GM06990 (cell line): Measurements from ENCODE around the gene MAGI2.

ENCODE experiments used
- DNase-seq: peaks from one replicate; pipeline ENCODE4 v3.0.0-alpha.2; 2011; ENCODE audit not compliant: insufficient read length; ENCODE audit errors: extremely low read depth
- H3K27me3 ChIP-seq: replicated peaks from 2 replicates; pipeline ENCODE4 v1.6.0; 2011; ENCODE audit warnings: low read length; ENCODE audit not compliant: control insufficient read depth, insufficient read depth
- H3K36me3 ChIP-seq: 2 replicates; pipeline ENCODE4 v1.5.1; 2011; ENCODE audit warnings: low read length; ENCODE audit not compliant: control insufficient read depth, insufficient read depth
- H3K4me3 ChIP-seq: replicated peaks from 2 replicates; pipeline ENCODE4 v1.5.1; 2011; ENCODE audit warnings: low read depth, mild to moderate bottlenecking, control low read depth, low read length
- TF ChIP-seq, protein P1 (sequence below): IDR thresholded peaks from 2 replicates; pipeline ENCODE4 v1.5.1; 2011; ENCODE audit warnings: low read length, control low read depth, mild to moderate bottlenecking, inconsistent platforms; ENCODE audit not compliant: insufficient read depth, poor library complexity, severe bottlenecking

Gene MAGI2

DNA sequence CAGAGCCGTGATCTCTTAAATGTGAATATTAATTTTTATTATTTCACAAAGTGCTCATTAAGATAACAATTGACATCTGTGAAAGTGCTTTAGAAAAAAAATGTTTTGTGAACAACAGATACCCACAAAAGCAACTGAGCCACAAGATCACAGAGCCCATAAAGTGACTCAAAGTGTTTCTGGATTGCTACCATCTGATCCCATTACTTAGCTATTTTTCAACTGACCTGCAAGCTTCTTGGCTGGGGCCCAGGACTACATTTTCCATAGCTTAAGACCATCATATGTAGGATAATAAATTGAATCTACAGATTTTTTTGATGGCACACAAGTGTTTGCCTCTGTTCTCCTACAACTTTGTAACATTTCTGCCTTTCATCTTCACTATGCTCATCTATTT lies 980.4 kb downstream of the MAGI2 start:
- Histone ChIP-seq H3K36me3 (no peaks in the 10 kb centered on the region), H3K27me3 (no peaks in the 10 kb centered on the region), H3K4me3 (no peak overlapping the region)
- TF ChIP-seq, protein P1, sequence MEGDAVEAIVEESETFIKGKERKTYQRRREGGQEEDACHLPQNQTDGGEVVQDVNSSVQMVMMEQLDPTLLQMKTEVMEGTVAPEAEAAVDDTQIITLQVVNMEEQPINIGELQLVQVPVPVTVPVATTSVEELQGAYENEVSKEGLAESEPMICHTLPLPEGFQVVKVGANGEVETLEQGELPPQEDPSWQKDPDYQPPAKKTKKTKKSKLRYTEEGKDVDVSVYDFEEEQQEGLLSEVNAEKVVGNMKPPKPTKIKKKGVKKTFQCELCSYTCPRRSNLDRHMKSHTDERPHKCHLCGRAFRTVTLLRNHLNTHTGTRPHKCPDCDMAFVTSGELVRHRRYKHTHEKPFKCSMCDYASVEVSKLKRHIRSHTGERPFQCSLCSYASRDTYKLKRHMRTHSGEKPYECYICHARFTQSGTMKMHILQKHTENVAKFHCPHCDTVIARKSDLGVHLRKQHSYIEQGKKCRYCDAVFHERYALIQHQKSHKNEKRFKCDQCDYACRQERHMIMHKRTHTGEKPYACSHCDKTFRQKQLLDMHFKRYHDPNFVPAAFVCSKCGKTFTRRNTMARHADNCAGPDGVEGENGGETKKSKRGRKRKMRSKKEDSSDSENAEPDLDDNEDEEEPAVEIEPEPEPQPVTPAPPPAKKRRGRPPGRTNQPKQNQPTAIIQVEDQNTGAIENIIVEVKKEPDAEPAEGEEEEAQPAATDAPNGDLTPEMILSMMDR, result no peak
- no peak for DNase-seq

DNA sequence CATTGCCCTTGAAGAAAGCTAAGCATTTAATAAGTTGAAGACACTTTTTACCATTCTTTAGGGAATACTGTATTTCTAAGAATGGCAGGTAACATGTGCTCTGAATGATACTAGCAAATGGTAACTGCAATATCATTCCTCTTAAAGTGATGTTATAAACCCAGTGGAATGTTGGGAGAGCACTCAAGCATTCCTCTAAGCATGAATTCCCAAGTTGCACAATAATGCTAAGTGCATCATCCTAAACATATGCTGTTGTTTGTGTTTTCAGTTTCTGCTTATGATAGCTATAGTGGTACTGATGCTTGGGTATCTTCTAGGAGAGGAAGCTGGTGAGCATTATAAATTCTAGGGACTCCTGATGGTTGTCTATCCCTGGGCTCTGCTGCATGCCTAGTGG lies 980.9 kb downstream of the MAGI2 start:
- Histone ChIP-seq H3K27me3 (no peaks in the 10 kb centered on the region), H3K36me3 (no peaks in the 10 kb centered on the region), H3K4me3 (no peak overlapping the region)
- TF ChIP-seq, protein P1, result no peak
- DNase-seq, result no peak

DNA sequence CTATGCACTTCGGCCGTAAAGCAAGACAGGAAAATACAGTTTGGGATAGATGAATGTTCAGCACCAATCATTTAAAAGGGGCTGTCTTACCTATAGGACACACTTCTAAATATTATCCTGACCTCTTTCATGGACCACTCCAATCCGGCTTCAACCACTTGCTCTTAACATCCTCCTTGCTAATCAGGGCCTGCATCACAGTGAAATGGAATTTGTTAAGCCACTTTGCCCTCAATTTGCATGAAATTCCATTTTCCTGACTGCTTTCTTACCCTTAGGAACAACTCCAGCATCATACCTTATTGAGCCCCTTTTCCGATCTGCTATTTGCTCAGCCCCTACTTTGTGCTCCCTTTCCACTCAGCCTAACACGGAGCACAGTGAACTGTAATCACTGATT lies 987.6 kb downstream of the MAGI2 start:
- TF ChIP-seq, protein P1, result no peak
- DNase-seq, result no peak
- Histone ChIP-seq H3K4me3 (no peak overlapping the region), H3K36me3 (no peaks in the 10 kb centered on the region), H3K27me3 (no peaks in the 10 kb centered on the region)

DNA sequence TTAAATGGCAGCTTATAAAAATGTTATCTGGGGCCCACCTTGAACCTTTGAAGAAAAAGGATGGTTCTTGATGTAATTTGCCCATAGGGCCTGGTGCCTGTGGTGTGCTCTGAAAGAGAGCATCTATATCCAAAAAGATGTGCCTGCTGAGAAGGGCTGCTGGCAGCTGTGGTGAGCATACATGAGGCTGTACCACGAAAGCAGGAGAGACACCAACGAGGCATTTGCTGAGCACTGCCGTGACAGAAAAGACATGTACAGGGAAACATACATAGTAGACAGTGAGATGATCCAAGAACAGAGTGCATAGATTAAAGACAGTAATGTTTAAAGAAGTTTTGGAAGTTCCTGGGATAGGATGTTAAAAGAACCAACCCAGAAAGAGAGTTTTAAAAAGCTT lies 990.4 kb downstream of the MAGI2 start:
- Histone ChIP-seq H3K27me3 (no peaks in the 10 kb centered on the region), H3K36me3 (no peaks in the 10 kb centered on the region), H3K4me3 (no peak overlapping the region)
- TF ChIP-seq, protein P1, result no peak
- no peak for DNase-seq

DNA sequence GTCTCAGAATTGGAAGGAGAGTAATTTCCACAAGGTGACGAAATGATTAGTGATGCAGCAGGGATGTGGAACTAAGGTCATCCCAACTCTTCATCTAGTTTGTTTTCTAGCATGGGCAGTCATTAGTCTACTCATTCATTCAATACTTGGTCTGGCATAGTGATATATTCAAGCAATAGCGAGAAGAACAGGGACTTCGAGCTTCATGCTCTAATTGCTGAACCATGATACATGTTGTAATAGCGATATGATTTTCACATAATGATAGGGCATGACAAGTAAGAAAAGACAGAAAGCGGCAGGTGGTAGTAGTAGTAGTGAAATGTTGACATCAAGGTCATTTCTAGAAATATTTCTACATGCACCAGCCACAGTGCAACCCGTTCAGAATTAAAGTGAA lies 1002.8 kb downstream of the MAGI2 start:
- DNase-seq, result no peak
- Histone ChIP-seq H3K36me3 (no peaks in the 10 kb centered on the region), H3K27me3 (no peaks in the 10 kb centered on the region), H3K4me3 (no peak overlapping the region)
- TF ChIP-seq, protein P1, result no peak

DNA sequence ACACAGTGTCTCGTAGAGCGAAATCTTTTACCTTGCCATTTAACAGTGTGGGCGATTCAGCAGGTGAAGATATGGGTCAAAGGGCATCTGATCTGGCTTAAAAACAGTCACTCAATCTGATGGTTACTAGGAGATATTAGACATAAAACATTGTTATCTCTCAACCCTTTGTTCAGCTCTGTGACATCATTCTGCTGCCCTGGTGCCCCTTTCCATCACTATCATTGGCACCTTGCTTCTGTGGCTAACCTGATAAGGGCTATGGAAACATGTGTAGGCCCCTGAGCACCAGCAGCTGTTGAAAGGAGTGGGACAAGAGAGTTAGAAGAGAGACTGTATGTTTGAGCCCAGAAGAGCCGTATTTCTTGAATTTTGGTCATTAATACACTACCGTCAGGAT lies 1004.6 kb downstream of the MAGI2 start:
- DNase-seq, result no peak
- TF ChIP-seq, protein P1, result no peak
- Histone ChIP-seq H3K36me3 (no peaks in the 10 kb centered on the region), H3K4me3 (no peak overlapping the region), H3K27me3 (no peaks in the 10 kb centered on the region)
